Spleen (tissue), 11 donors: ENCODE measurements around the gene OMG. TPM values are rescaled to one million over a fixed set of nuclear protein-coding genes. Genes with fewer than 3 reads are reported as not detected.
"Not testable (repeated sequence)": the region's sequence is repeated elsewhere in the genome, so short reads cannot be mapped to it uniquely, and the experiment has no call there.

ENCODE experiments used
- DNase-seq: peaks from one replicate; pipeline ENCODE4 v3.0.0-alpha.2; 2020
- H3K27ac ChIP-seq, 8 donors: fragments of 200-600 bp; sonication (generic) in 7 of 8; 1 replicate in 4 of 8; 2 replicates in 4 of 8; pipeline versions ENCODE4 v1.5.0 to v1.8.0; 2016 to 2021; ENCODE audit warnings: inconsistent platforms in 4 of 8, mild to moderate bottlenecking in 4 of 8, moderate library complexity in 1 of 8
- H3K27me3 ChIP-seq, 7 donors: fragments of 200-600 bp; sonication (generic) in 6 of 7; replicated peaks in 1 of 7; 1 replicate in 4 of 7; 2 replicates in 3 of 7; pipeline versions ENCODE4 v1.5.0 to v1.8.0; 2016 to 2021; ENCODE audit warnings: inconsistent platforms in 3 of 7, mild to moderate bottlenecking in 1 of 7
- H3K36me3 ChIP-seq, 6 donors: fragments of 200-600 bp; sonication (generic) in 5 of 6; 1 replicate in 4 of 6; 2 replicates in 2 of 6; pipeline versions ENCODE4 v1.5.0 to v1.8.0; 2016 to 2021; ENCODE audit warnings: inconsistent platforms in 2 of 6
- H3K4me1 ChIP-seq, 6 donors: fragments of 200-600 bp; sonication (generic) in 5 of 6; 1 replicate in 3 of 6; 2 replicates in 3 of 6; pipeline versions ENCODE4 v1.5.0 to v1.8.0; 2016 to 2021; ENCODE audit warnings: inconsistent platforms in 3 of 6
- H3K4me3 ChIP-seq, 8 donors: fragments of 200-600 bp; sonication (generic) in 7 of 8; 1 replicate in 4 of 8; 2 replicates in 4 of 8; pipeline versions ENCODE4 v1.5.0 to v1.8.0; 2016 to 2021; ENCODE audit warnings: inconsistent platforms in 4 of 8, mild to moderate bottlenecking in 4 of 8, moderate library complexity in 2 of 8
- H3K9me3 ChIP-seq, 8 donors: fragments of 200-600 bp; sonication (generic) in 7 of 8; 1 replicate in 4 of 8; 2 replicates in 4 of 8; pipeline versions ENCODE4 v1.5.0 to v1.8.0; 2016 to 2021; ENCODE audit warnings: inconsistent platforms in 4 of 8
- CTCF ChIP-seq, 11 experiments: fragments of 200-600 bp in 7 of 11; fragments of 450-650 bp in 4 of 11; sonication (generic) in 4 of 11; IDR thresholded peaks in 8 of 11; conservative IDR thresholded peaks in 3 of 11; 1 replicate in 7 of 11; 2 replicates in 4 of 11; pipeline versions ENCODE4 v1.4.0 to v1.8.0; 2016 to 2021; ENCODE audit warnings: antibody characterized with exemption in 11 of 11, inconsistent platforms in 4 of 11, mild to moderate bottlenecking in 1 of 11
- POLR2A ChIP-seq, 3 donors: fragments of 450-650 bp; IDR thresholded peaks; one replicate each; pipeline ENCODE4 v1.5.1; 2017; ENCODE audit warnings: antibody characterized with exemption in 3 of 3, mild to moderate bottlenecking in 1 of 3
- POLR2AphosphoS5 ChIP-seq, 3 donors: sonication (generic); formaldehyde crosslinking; IDR thresholded peaks; one replicate each; pipeline ENCODE4 v1.5.1; 2017; ENCODE audit warnings: antibody characterized with exemption in 3 of 3
- WGBS, 5 donors: extraction: QIAGEN DNeasy Blood & Tissue Kit in 3 of 5; methylation state at CpG; one replicate each; pipeline versions ENCODE4 v1.1.5 to v1.1.7; 2013 to 2018; 5-methylcytosine and 5-hydroxymethylcytosine counted together
- intact Hi-C: fragments of 100-400 bp; cut with DNase I; formaldehyde crosslinking; loops from one replicate; pipeline ENCODE4 v1.15.0; 2023; ENCODE audit warnings: low total_unique reads
- polyA plus RNA-seq, 3 donors: library from polyadenylated mRNA; stranded (reverse); fragments of 200-250 nt; gene quantifications; one replicate each; pipeline ENCODE4 v1.2.1, GENCODE V29; 2013
- total RNA-seq, 7 donors: library from RNA; depleted of rRNA in 3 of 7; stranded (reverse); fragments of >200 nt in 3 of 7; fragmentation: NEBNext Ultra II Directional in 4 of 7; extraction: Animal tissue kit (Norgen Biotek cat#: 25700) in 4 of 7; gene quantifications; one replicate each; pipeline versions ENCODE4 v1.1.0 to v1.2.1, GENCODE V29; 2016 to 2021
- donor health status: healthy with polysubstance abuse.
- donor health status: DM: no; HTN: no; CAD: no; lungs with moderate emphysema.
- donor health status: DM: no; HTN: no; CAD: no.
- donor health status: Bipolar disorder and iron deficiency.
- donor health status: healthy.
- donor health status: DM: no; HTN: no; CAD: no.
- donor health status: DM: yes; HTN: yes; CAD: no.

OMG gene
- total and polyA plus RNA-seq, 10 donors: 0.41 to 14.5 (median 4.0) TPM; not detected in 1

GRCh38 chr17:31269036-31269577, 27.9 kb downstream of the OMG start:
- no peaks in the 10 kb centered on the region for H3K27me3 ChIP-seq
- no peak overlapping the region for H3K4me3 ChIP-seq
- TF ChIP-seq POLR2A (IDR thresholded peaks at IDR 0.05) (no peak), CTCF (IDR thresholded peaks at IDR 0.05 in 8 of 11, conservative IDR thresholded peaks at IDR 0.05 in 3 of 11) (no peak)
- no peak for DNase-seq
- 92 to 97% (median 95%) methylated on average over 2 of the region's 2 CpGs for WGBS, 5 donors
- H3K4me1 ChIP-seq: peaks cover 0 to 6% (median 0%) of the 10 kb centered on the region in 6 donors
- H3K36me3 ChIP-seq: peaks cover 0 to 73% (median 8%) of the 10 kb centered on the region in 6 donors
- intact Hi-C loops: loop anchor here (10.0 kb wide), 1 partner anchor 86 kb away; no protein-coding TSS in a partner anchor
- H3K9me3 ChIP-seq: no peaks in the 10 kb centered on the region
- H3K27ac ChIP-seq: no peak overlapping the region

GRCh38 chr17:31266042-31266441, 31.0 kb downstream of the OMG start:
- intact Hi-C loops: loop anchor here (10.0 kb wide), 1 partner anchor 89 kb away; no protein-coding TSS in a partner anchor
- WGBS, 5 donors: 69 to 85% (median 76%) methylated on average over 2 of the region's 2 CpGs

GRCh38 chr17:31262923-31263322, 34.1 kb downstream of the OMG start:
- not testable (repeated sequence) for H3K27me3 ChIP-seq, DNase-seq, H3K9me3 ChIP-seq, H3K4me1 ChIP-seq, H3K27ac ChIP-seq, H3K4me3 ChIP-seq
- H3K36me3 ChIP-seq: peaks cover 0 to 63% (median 16%) of the 10 kb centered on the region in 6 donors
- 89 to 100% (median 93%) methylated on average over 1 of the region's 1 CpG for WGBS, 5 donors
- intact Hi-C loops: loop anchor here (10.0 kb wide), 1 partner anchor 92 kb away; no protein-coding TSS in a partner anchor

More at GRCh38 chr17:31266042-31266441, 31.0 kb downstream of the OMG start:
- H3K4me1 ChIP-seq: no peaks in the 10 kb centered on the region
- no peaks in the 10 kb centered on the region for H3K27me3 ChIP-seq
- no peak overlapping the region for H3K4me3 ChIP-seq
- DNase-seq: no peak
- H3K9me3 ChIP-seq: no peaks in the 10 kb centered on the region
- no peak overlapping the region for H3K27ac ChIP-seq
- peak in 5 of 11 experiments; percentile 13 to 39 (median 28) for TF ChIP-seq CTCF (IDR thresholded peaks at IDR 0.05 in 8 of 11, conservative IDR thresholded peaks at IDR 0.05 in 3 of 11)
- no peak for TF ChIP-seq POLR2A (IDR thresholded peaks at IDR 0.05)
- no peak for TF ChIP-seq POLR2AphosphoS5 (IDR thresholded peaks at IDR 0.05)
- H3K36me3 ChIP-seq: peaks cover 0 to 80% (median 11%) of the 10 kb centered on the region in 6 donors

GRCh38 chr17:31261601-31262000, 35.4 kb downstream of the OMG start:
- 72 to 91% (median 84%) methylated on average over 1 of the region's 1 CpG for WGBS, 5 donors
- H3K27ac ChIP-seq: no peak overlapping the region
- no peak overlapping the region for H3K4me3 ChIP-seq
- no peak for DNase-seq
- no peaks in the 10 kb centered on the region for H3K27me3 ChIP-seq
- intact Hi-C loops: loop anchor here (10.0 kb wide), 1 partner anchor 93 kb away; no protein-coding TSS in a partner anchor
- H3K36me3 ChIP-seq: peaks cover 0 to 50% (median 16%) of the 10 kb centered on the region in 6 donors
- no peaks in the 10 kb centered on the region for H3K9me3 ChIP-seq
- TF ChIP-seq POLR2AphosphoS5 (IDR thresholded peaks at IDR 0.05) (no peak), CTCF (IDR thresholded peaks at IDR 0.05 in 8 of 11, conservative IDR thresholded peaks at IDR 0.05 in 3 of 11) (no peak), POLR2A (IDR thresholded peaks at IDR 0.05) (no peak)
- peaks cover 0 to 10% (median 3%) of the 10 kb centered on the region in 6 donors for H3K4me1 ChIP-seq
